Measurements from ENCODE around the gene PIGM. TPM values are rescaled to one million over a fixed set of nuclear protein-coding genes. Genes with fewer than 3 reads are reported as not detected.

The PIGM gene
- total and polyA plus RNA-seq, 7 experiments from 2014 or later = 4.0 to 11.4 (median 5.0) TPM

- intact Hi-C loops (cut with micrococcal nuclease) = loop anchor here (1.0 to 10.0 kb wide), 6 partner anchors 25 to 842 kb away; partner anchors contain the start of genes DUSP23 (in 1 of the 2) and PIGM (in 1 of the 2)
- no peaks in the 10 kb centered on the region for H3K36me3 Mint-ChIP-seq
- no peak overlapping the region for H3K27ac ChIP-seq (ENCODE audit: low read depth, low read length)
- H3K4me1 Mint-ChIP-seq = no peaks in the 10 kb centered on the region
- DNase-seq (peak; percentile 38 to 67 (median 61)), ATAC-seq (peak; percentile 88)
- no peak overlapping the region for H3K4me3 ChIP-seq (ENCODE audit: low read length)
- H3K27me3 ChIP-seq (ENCODE audit: control insufficient read depth in 2 of 2, insufficient read depth in 2 of 2, low read length in 2 of 2) = no peaks in the 10 kb centered on the region
- peaks cover 0 to 33% (median 6%) of the 10 kb centered on the region in 5 donors for H3K27me3 Mint-ChIP-seq
- H3K4me3 Mint-ChIP-seq = no peak overlapping the region
- no peaks in the 10 kb centered on the region for H3K4me1 ChIP-seq (ENCODE audit: control insufficient read depth in 2 of 2, insufficient read depth in 2 of 2, low read length in 2 of 2)
- POLR2A ChIA-PET = no interaction called here
- H3K9me3 Mint-ChIP-seq = no peaks in the 10 kb centered on the region
- H3K27ac Mint-ChIP-seq = no peak overlapping the region
- H3K9me3 ChIP-seq (ENCODE audit: control insufficient read depth in 2 of 3, low read length in 3 of 3) = no peaks in the 10 kb centered on the region
- H3K36me3 ChIP-seq (ENCODE audit: control insufficient read depth in 2 of 3, insufficient read depth in 3 of 3, low read length in 3 of 3) = no peaks in the 10 kb centered on the region
- CTCF ChIA-PET = interaction anchor here (0.6 to 3.5 kb wide), 20 partner anchors 8 to 845 kb away, joined by 3 to 19 read pairs (median 4); partner anchors contain the start of genes FCRL6 and TAGLN2
Measured at GRCh38 chr1:160006312-160006940, 25.4 kb downstream of the PIGM start.

- ChIA-PET POLR2A (no interaction called here), CTCF (interaction anchor here (1.1 to 3.5 kb wide), 2 partner anchors 112 to 203 kb away, joined by 3 to 19 read pairs; partner anchors contain the start of gene FCRL6)
- Mint-ChIP-seq H3K4me3 (no peak overlapping the region), H3K36me3 (no peaks in the 10 kb centered on the region), H3K4me1 (no peaks in the 10 kb centered on the region), H3K9me3 (no peaks in the 10 kb centered on the region), H3K27me3 (peaks cover 0 to 36% (median 0%) of the 10 kb centered on the region in 5 donors), H3K27ac (no peak overlapping the region)
- Histone ChIP-seq H3K27ac (ENCODE audit: low read depth, low read length) (no peak overlapping the region), H3K4me3 (ENCODE audit: low read length) (no peak overlapping the region), H3K27me3 (ENCODE audit: control insufficient read depth in 2 of 2, insufficient read depth in 2 of 2, low read length in 2 of 2) (no peaks in the 10 kb centered on the region), H3K9me3 (ENCODE audit: control insufficient read depth in 2 of 3, low read length in 3 of 3) (no peaks in the 10 kb centered on the region), H3K4me1 (ENCODE audit: control insufficient read depth in 2 of 2, insufficient read depth in 2 of 2, low read length in 2 of 2) (no peaks in the 10 kb centered on the region), H3K36me3 (ENCODE audit: control insufficient read depth in 2 of 3, insufficient read depth in 3 of 3, low read length in 3 of 3) (no peaks in the 10 kb centered on the region)
- DNase-seq (no peak), ATAC-seq (no peak)
- intact Hi-C loops (cut with micrococcal nuclease) = loop anchor here in 1 of 2 donors (5.0 to 10.0 kb wide), 2 partner anchors 793 to 840 kb away; no protein-coding TSS in a partner anchor
Measured at GRCh38 chr1:160005070-160005469, 26.7 kb downstream of the PIGM start.

GRCh38 chr1:160004425-160004824, 27.4 kb downstream of the PIGM start:
- Mint-ChIP-seq H3K27ac (no peak overlapping the region), H3K9me3 (no peaks in the 10 kb centered on the region), H3K27me3 (peaks cover 0 to 31% (median 1%) of the 10 kb centered on the region in 5 donors), H3K4me3 (no peak overlapping the region), H3K4me1 (no peaks in the 10 kb centered on the region), H3K36me3 (no peaks in the 10 kb centered on the region)
- H3K27me3 ChIP-seq (ENCODE audit: control insufficient read depth in 2 of 2, insufficient read depth in 2 of 2, low read length in 2 of 2) = no peaks in the 10 kb centered on the region
- H3K4me1 ChIP-seq (ENCODE audit: control insufficient read depth in 2 of 2, insufficient read depth in 2 of 2, low read length in 2 of 2) = no peaks in the 10 kb centered on the region
- H3K4me3 ChIP-seq (ENCODE audit: low read length) = no peak overlapping the region
- H3K36me3 ChIP-seq (ENCODE audit: control insufficient read depth in 2 of 3, insufficient read depth in 3 of 3, low read length in 3 of 3) = no peaks in the 10 kb centered on the region
- no peak for DNase-seq
- intact Hi-C loops (cut with micrococcal nuclease) = loop anchor here in 1 of 2 donors (10.0 kb wide), 1 partner anchor 840 kb away; no protein-coding TSS in a partner anchor
- no peak for ATAC-seq
- POLR2A ChIA-PET = no interaction called here
- H3K9me3 ChIP-seq (ENCODE audit: control insufficient read depth in 2 of 3, low read length in 3 of 3) = no peaks in the 10 kb centered on the region
- H3K27ac ChIP-seq (ENCODE audit: low read depth, low read length) = no peak overlapping the region
- CTCF ChIA-PET = interaction anchor here (1.2 kb wide), 1 partner anchor 43 kb away, joined by 3 read pairs; no protein-coding TSS in a partner anchor

GRCh38 chr1:160004001-160004400, 27.8 kb downstream of the PIGM start:
- Histone ChIP-seq H3K4me3 (ENCODE audit: low read length) (no peak overlapping the region), H3K27ac (ENCODE audit: low read depth, low read length) (no peak overlapping the region), H3K27me3 (ENCODE audit: control insufficient read depth in 2 of 2, insufficient read depth in 2 of 2, low read length in 2 of 2) (no peaks in the 10 kb centered on the region), H3K36me3 (ENCODE audit: control insufficient read depth in 2 of 3, insufficient read depth in 3 of 3, low read length in 3 of 3) (no peaks in the 10 kb centered on the region), H3K4me1 (ENCODE audit: control insufficient read depth in 2 of 2, insufficient read depth in 2 of 2, low read length in 2 of 2) (no peaks in the 10 kb centered on the region), H3K9me3 (ENCODE audit: control insufficient read depth in 2 of 3, low read length in 3 of 3) (no peaks in the 10 kb centered on the region)
- DNase-seq (no peak), ATAC-seq (no peak)
- Mint-ChIP-seq H3K4me3 (no peak overlapping the region), H3K9me3 (no peaks in the 10 kb centered on the region), H3K27me3 (peaks cover 0 to 31% (median 4%) of the 10 kb centered on the region in 5 donors), H3K36me3 (no peaks in the 10 kb centered on the region), H3K27ac (no peak overlapping the region), H3K4me1 (no peaks in the 10 kb centered on the region)
- ChIA-PET CTCF (interaction anchor here (1.2 to 1.4 kb wide), 3 partner anchors 43 to 205 kb away, joined by 3 to 4 read pairs (median 3); no protein-coding TSS in a partner anchor), POLR2A (no interaction called here)
- intact Hi-C loops (cut with micrococcal nuclease) = loop anchor here in 1 of 2 donors (10.0 kb wide), 1 partner anchor 839 kb away; no protein-coding TSS in a partner anchor

- Mint-ChIP-seq H3K36me3 (no peaks in the 10 kb centered on the region), H3K27ac (no peak overlapping the region), H3K9me3 (no peaks in the 10 kb centered on the region), H3K27me3 (peaks cover 0 to 36% (median 8%) of the 10 kb centered on the region in 5 donors), H3K4me1 (no peaks in the 10 kb centered on the region), H3K4me3 (no peak overlapping the region)
- no peaks in the 10 kb centered on the region for H3K27me3 ChIP-seq (ENCODE audit: control insufficient read depth in 2 of 2, insufficient read depth in 2 of 2, low read length in 2 of 2)
- H3K4me3 ChIP-seq (ENCODE audit: low read length) = no peak overlapping the region
- no peak overlapping the region for H3K27ac ChIP-seq (ENCODE audit: low read depth, low read length)
- no peak for ATAC-seq
- DNase-seq = no peak
- no peaks in the 10 kb centered on the region for H3K4me1 ChIP-seq (ENCODE audit: control insufficient read depth in 2 of 2, insufficient read depth in 2 of 2, low read length in 2 of 2)
- intact Hi-C loops (cut with micrococcal nuclease) = loop anchor here in 1 of 2 donors (10.0 kb wide), 1 partner anchor 837 kb away; no protein-coding TSS in a partner anchor
- H3K9me3 ChIP-seq (ENCODE audit: control insufficient read depth in 2 of 3, low read length in 3 of 3) = no peaks in the 10 kb centered on the region
- ChIA-PET CTCF (interaction anchor here (0.8 to 1.2 kb wide), 2 partner anchors 18 to 109 kb away, joined by 3 to 5 read pairs; no protein-coding TSS in a partner anchor), POLR2A (no interaction called here)
- H3K36me3 ChIP-seq (ENCODE audit: control insufficient read depth in 2 of 3, insufficient read depth in 3 of 3, low read length in 3 of 3) = no peaks in the 10 kb centered on the region
Measured at GRCh38 chr1:160001440-160001839, 30.4 kb downstream of the PIGM start.

GRCh38 chr1:159999204-159999603, 32.6 kb downstream of the PIGM start:
- DNase-seq (no peak), ATAC-seq (no peak)
- Histone ChIP-seq H3K9me3 (ENCODE audit: control insufficient read depth in 2 of 3, low read length in 3 of 3) (no peaks in the 10 kb centered on the region), H3K36me3 (ENCODE audit: control insufficient read depth in 2 of 3, insufficient read depth in 3 of 3, low read length in 3 of 3) (no peaks in the 10 kb centered on the region), H3K27ac (ENCODE audit: low read depth, low read length) (no peak overlapping the region), H3K4me1 (ENCODE audit: control insufficient read depth in 2 of 2, insufficient read depth in 2 of 2, low read length in 2 of 2) (no peaks in the 10 kb centered on the region), H3K27me3 (ENCODE audit: control insufficient read depth in 2 of 2, insufficient read depth in 2 of 2, low read length in 2 of 2) (no peaks in the 10 kb centered on the region), H3K4me3 (ENCODE audit: low read length) (no peak overlapping the region)
- peaks cover 0 to 56% (median 12%) of the 10 kb centered on the region in 5 donors for H3K27me3 Mint-ChIP-seq
- no peaks in the 10 kb centered on the region for H3K9me3 Mint-ChIP-seq
- CTCF ChIA-PET = no interaction called here
- H3K4me1 Mint-ChIP-seq = no peaks in the 10 kb centered on the region
- H3K36me3 Mint-ChIP-seq = no peaks in the 10 kb centered on the region
- intact Hi-C loops (cut with micrococcal nuclease) = no loop called here
- POLR2A ChIA-PET = interaction anchor here (0.6 kb wide), 1 partner anchor 256 kb away, joined by 3 read pairs; no protein-coding TSS in a partner anchor
- no peak overlapping the region for H3K4me3 Mint-ChIP-seq
- no peak overlapping the region for H3K27ac Mint-ChIP-seq
